ENCODE measurements around the gene CETN3.
"Not testable (repeated sequence)": the region's sequence is repeated elsewhere in the genome, so short reads cannot be mapped to it uniquely, and the experiment has no call there.

CETN3 gene

DNA sequence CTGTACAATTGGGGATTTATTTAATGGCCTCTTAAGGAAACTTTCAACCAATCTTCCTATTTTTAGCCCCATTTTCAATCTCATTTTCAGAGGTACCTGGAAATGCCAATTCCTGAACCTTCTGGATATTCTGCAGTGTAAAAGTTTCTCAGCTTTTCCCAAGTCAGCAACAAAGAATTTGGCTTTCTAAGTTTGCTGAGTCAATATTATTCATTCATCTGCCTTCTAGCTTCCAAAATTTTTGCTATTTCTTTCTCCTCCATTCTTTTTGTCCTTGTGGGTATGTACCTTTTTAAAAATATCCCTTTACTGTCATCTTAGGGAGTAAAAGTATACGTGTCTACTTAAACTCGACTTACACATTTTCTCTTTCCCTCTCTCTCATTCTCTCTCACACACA, 25.7 kb downstream of the CETN3 start:
- no peak for DNase-seq (ENCODE audit: low read depth)

DNA sequence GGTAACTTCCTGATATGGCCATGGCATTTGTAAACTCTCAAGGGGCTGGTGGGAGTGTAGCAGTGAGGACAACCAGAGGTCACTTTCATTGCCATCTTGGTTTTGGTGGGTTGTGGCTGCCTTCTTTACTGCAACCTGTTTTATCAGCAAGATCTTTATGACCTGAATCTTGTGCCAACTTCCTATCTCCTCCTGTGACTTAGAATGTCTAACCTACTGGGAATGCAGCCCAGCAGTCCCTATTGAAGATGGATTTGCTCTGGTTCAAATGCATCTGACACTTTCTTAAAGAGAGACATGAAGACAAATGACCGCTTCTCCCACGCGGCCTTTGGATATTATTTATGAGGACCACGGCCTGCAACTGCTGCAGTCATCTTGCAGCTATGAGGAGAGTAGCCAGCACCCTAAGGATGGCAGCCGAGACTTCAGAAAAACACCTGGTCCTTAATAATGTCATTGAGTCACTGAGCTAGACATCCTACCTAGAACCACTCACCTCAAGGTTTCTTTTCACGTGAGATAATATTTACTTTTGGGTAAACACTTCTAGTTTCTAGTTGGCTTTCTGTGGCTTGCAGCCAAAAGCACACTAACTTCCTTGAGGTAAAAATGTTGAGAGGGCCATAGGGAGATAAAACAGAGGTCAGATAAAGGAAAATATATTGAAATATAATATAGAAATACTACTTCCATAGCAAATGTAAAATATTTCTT, 28.2 kb downstream of the CETN3 start:
- DNase-seq (ENCODE audit: low read depth) = no peak

DNA sequence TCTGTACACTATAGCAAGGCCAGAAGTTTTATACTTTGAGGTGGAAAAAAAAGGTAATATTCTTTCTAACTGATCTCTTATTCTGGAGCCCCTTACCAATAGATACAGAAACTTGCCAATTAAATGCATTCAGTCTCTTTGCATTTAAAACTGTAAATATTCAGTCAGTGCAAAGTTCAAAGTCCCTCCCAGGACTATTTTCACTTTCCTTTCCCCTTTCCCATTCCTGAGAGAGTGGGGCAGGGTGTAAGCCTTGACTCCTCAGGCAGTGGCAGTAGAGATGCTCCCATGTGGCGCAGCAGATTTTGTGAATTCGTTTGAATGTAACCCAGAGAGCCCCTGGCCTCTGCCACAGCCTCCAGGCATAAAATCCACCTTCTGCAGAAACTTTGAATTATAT, 29.9 kb downstream of the CETN3 start:
- DNase-seq (ENCODE audit: low read depth) = no peak

DNA sequence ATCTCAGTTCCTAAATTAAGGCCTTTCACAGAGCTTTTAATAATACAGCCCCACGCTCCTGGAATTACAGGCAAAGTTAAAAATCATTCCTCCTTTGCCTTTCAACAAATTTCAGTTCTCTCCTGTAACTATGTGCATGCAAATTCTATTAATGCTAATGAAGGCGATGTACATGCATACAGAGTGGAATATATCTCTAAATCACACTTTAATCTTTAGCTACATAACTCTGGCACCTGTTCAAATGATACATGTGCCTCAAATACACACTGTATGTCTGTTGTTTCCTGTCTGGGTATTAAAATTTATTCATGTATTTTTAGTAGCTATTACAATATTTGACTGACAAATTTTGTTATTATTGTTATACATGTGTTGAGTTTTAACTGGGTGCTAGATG, 30.8 kb downstream of the CETN3 start:
- DNase-seq (ENCODE audit: low read depth) = no peak

DNA sequence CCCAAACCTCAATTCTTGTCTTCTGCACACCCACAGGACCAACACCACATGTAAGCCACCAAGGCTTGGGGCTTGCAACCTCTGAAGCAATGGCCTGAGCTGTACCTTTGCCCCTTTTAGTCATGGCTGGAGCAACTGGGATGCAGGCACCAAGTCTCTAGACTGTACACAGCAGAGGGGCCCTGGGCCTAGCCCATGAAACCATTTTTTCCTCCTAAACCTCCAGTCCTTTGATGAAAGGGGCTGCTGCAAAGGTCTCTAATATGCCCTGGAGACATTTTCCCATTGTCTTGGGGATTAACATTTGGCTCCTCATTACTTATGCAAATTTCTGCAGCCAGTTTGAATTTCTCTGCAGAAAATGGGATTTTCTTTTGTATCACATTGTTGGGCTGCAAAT, 38.3 kb downstream of the CETN3 start:
- not testable (repeated sequence) for DNase-seq (ENCODE audit: low read depth)

DNA sequence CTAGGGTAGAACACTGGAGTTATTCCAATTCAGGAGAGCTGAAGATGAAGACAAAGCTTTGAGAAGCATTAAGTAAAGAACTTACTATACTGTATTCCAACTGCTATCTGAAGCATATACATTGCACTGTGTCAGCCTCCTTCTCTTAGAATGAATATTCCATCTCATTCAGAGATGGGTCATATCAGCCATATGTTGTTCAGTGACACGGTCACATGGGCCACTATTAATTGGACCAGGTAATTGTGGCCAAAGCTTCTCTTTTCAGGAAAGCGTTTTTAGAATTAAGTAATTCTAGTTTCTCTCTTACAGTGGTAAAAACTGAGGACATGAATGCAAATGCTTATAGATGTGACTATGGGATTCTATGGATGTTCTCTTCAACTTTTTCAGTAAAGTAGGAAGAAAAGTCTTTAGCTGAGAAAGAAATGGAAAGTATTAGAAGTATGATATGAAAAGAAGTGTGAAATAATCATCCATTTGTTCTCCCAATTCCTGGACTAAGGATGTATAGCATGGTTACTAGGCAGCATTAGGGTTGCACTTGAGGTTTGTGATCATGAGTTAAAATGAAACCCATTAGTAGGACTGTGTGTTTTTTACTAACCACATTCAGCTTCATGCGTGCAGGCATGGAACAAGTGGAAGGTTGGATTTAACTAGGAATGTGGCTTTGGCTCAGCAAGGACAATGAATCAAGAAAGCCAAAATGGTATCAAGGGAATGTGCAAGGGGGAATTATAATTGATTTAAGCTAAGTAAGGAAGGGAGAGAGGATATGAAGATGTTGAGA, 40.9 kb downstream of the CETN3 start:
- no peak for DNase-seq (ENCODE audit: low read depth)

DNA sequence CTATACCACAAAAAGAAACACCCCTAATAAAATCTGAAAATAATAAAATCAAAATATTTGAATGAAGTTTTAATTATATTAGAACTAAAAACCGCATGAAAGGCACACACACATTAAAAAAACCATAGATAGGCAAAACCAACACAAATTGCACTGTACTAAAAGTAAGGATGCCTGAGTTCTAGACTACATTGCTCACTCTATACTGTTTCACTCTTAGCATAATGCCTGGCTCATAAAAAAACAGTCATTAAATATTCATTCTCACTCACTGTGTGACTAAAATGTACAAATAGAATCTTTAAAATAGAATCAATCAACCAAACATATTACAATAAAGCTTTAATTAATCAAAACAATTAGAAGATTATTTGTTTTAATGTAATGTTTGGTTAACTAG, 41.7 kb downstream of the CETN3 start:
- DNase-seq (ENCODE audit: low read depth) = no peak

DNA sequence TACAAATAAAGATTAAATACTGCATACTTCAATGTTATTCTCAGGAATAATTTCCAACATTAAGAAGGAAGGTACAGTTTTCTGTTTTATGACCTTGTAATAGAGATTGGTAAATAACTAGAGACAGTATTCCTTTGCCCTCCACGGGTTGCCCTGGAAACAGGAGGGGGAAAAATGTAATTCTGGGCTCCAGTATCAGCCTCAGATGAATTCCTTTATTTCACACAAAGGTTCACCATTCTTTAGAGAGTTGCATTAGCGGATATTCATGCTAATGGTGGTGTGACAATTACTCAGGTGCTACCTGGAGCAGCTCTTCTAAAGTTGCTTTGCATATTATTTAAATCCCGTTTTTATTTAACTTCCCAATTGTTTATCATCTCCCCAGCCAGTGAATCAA, 42.6 kb downstream of the CETN3 start:
- DNase-seq (ENCODE audit: low read depth) = no peak

DNA sequence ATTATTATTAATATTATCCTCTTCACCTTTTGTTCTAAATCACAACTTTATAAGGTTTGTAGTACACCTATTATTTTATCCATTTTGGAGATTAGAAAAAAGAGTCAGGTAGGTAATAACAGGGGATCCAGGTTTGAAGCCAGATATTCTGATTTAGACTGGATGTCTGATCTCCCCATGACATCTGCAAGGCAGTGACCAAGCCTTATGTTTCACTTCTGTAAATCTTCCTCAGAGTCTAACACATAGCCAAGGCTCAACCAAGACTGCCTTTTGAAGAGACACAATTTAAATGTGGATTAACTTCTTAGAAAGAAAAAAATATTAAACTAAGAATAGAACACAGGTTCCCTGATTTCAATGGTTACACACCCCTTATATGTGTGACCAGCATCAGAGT, 44.2 kb downstream of the CETN3 start:
- no peak for DNase-seq (ENCODE audit: low read depth)

DNA sequence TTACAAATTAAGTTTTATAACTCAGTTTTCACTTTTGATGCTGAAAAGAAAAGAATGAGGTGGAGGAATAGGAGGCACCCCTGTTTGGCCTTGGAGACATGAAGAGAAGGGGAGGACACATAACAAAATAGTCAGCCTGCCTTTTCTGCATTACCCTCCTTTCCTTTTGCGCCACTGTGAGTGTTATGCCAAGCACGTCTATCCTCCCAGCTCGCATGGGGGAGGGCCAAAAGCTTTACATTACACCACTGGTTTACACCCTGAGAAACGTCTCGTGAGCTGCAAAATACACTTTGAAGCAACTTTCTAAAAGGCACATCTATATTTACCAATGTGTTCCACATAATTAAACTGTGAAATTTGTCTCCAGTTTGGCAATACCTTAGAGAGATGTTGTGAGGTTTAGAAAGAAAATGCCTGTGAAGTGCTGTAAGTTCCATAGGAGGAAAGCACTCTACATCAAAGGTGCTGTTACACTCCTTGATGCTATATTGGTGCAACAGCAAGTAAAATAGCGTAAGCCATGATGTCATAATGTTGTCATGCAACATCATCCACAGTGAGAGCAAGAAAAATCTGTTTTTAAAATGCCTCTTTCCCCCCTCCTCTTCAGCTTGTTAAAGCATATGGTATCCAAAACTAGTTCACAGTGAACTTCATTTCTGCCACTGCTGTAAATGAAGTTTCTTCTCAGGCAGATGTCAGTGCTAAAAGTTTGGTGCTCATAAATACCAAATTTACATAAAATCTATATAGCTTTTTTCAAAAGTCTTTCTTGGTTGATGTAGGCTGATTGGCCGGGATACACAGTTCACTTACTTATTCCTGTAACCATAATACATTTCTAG, 50.3 kb downstream of the CETN3 start:
- DNase-seq (ENCODE audit: low read depth) = no peak

DNA sequence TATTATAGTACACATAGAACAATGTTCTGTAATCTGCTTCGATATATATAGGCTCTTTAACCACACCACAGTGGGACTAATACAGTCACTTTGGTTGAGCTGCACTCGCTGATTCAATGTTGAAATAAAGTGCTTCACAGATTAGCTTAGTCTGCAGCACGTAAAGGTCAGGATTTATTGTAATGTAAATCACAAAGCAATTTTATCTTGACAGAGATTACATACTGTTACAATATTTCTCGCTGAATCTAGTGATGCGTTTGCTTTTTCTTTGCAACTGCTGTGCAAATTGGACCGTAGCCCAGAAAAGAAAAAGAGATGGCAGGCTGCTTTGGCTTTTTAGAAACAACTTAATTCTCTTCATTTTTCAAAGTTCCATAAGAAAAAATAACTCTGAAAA, 52.9 kb downstream of the CETN3 start:
- DNase-seq (ENCODE audit: low read depth) = no peak

DNA sequence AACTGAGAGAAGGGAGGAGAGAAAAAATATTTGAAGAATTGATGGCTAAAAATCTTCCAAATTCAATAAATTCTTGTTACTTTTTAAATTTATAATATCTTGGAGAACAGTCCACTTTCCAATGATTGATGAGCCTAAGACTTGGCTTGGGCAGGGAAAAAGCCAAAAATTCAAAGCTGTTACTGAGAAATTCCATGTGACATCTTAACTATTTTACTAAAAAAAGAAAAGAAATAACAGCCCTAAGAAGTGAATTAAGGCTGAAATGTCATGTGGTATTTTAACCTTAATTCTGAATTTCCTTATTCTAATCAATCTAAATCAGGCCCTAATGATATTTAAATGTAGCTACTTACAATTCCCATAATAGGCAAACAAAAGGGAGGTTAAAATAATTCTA, 53.4 kb downstream of the CETN3 start:
- DNase-seq (ENCODE audit: low read depth) = no peak

DNA sequence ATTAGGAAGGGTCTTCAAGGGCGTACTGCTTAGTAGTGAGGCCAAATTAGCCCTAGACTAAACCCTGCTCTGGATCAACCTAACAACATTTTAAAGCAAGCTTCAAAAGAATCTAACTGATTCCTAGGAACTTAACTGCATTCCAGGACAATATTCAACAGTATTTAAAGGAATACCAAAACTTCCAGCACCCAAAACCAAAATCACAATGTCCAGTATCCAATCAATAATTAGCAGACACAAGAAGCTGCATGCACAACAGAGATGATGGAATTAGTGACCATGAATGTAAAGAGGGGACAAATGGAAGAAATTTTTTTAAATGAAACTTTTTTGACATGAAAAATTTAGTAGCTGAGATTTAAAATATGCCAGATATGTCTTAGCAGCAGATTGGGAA, 53.9 kb downstream of the CETN3 start:
- no peak for DNase-seq (ENCODE audit: low read depth)

DNA sequence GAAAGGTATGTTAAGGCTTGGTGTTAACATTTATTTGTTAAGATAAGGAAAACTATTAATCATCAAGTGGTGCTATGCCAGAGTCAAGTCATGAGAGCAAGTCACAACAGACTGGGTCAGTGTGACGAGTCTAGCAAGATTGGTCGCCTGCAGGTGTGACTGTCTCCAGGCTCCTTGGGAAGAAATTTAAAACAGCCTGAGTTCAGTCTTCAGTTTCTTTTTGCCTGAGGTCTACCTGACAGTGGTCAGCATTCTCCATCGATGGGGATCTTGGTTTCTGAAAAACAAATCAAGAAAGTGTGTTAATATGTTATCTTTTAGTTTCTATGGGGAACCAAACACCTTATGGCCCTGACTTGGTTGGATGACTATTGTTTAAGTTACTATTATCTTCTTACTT, 56.3 kb downstream of the CETN3 start:
- DNase-seq (ENCODE audit: low read depth) = no peak

DNA sequence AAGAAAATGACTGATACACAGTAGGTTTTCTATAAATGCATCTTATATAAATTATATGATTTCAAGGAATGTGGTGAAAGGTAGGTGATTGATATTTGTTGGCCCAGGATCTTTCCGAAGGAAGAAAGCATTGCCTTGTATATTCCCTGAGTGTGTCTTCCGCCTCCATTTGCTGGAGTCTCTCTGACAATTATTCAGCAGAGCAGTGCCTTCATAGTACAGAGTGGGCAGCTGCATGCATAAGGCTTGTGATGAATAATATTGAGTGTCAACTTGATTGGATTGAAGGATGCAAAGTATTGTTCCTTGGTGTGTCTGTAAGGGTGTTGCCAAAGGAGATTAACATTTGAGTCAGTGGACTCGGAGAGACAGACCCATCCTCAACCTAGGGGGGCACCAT, 58.5 kb downstream of the CETN3 start:
- DNase-seq (ENCODE audit: low read depth) = no peak

DNA sequence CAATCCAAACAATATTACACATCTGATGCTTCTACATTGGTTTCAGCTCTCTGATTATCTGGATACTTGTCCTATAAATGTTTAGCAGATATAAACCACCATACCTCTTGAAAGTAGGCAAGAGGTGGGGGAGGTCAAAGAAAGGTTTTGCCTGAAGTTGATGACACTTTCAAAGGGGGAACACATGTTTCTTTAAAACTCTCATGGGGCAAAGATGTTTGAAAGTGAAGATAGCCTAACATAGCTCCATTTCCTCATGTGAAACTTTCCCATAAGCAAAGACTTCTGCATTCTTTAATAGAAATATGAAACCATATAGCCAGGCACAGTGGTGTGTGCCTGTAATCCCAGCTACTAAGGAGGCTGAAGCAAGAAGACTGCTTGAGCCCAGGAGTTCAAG, 62.1 kb downstream of the CETN3 start:
- DNase-seq (ENCODE audit: low read depth) = no peak

DNA sequence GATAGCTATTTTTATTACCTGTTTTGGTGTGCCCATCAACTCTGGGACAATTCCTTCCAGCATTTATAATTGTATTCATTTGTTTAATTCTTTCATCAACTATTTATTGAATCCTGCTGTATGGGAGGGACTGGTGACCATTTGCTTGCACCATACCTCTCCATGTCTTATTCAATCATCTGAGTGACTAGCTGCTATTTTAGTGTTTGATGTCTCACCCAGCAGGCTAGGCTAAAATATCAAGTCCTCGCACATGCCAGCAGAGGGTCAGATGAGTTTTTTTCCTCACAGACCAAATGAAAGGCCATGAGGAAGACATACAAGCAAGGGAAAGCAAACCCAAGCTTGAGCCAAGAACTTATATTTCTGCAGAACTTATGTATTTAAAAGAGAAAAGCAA, 63.9 kb downstream of the CETN3 start:
- no peak for DNase-seq (ENCODE audit: low read depth)

DNA sequence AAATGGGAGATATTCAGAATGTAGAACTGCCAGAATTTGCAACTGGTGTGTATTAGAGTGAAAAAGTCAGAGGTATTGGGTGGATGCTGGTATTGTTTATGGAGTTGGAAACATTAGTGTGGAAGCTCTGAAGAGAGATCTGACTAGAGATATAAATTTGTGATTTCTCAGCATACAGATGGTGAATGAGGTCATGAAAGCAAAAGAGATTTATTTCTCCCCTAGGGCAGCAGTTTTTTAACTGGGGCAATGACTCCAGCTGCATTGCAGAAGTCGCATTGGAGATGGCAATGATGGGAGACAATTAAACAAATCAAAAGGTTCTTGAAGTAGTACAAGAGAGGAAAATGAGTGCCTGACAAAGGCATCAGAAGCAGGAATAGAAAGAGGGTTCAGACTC, 64.9 kb downstream of the CETN3 start:
- no peak for DNase-seq (ENCODE audit: low read depth)

DNA sequence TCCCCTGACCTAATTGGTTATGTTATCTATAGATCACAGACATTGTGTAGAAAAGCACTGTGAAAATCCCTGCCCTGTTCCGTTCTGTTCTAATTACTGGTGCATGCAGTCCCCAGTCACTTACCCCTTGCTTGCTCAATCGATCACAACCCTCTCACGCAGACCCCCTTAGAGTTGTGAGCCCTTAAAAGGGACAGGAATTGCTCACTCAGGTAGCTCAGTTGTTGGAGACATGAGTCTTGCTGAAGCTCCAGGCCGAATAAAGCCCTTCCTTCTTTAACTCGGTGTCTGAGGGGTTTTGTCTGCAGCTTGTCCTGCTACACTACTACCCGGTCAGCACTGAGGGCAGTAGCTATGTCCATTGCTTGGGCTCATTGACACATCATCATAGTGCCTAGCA, 65.8 kb downstream of the CETN3 start:
- not testable (repeated sequence) for DNase-seq (ENCODE audit: low read depth)

DNA sequence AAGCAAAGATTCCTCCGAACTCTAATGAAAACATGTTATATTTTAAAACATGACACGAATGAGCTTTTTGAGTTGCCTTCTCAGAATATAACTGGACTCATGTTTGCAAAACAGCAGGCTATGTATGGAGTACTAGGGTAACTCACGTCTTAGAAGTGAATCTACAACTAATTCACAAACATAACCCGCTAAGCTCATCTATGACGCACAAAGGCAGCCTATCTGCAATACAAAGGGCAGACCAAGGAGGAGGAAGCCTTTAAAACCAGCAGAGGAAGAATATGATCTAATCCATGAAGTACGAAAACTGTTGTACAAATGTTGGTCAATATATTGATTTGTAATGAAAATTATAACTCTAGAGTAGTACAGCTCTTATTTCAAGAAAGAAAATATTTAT, 67.0 kb downstream of the CETN3 start:
- no peak for DNase-seq (ENCODE audit: low read depth)
